PC-3 (cell line): Measurements from ENCODE around the gene ZBTB21. TPM values are rescaled to one million over a fixed set of nuclear protein-coding genes. Genes with fewer than 3 reads are reported as not detected.

Experiments used
- ATAC-seq: fragments of 200-7000 bp; cut with Tn5 transposase; 2 replicates; pipeline ENCODE4 v1.9.1; 2020; ENCODE audit warnings: mild to moderate bottlenecking, moderate library complexity
- BruUV-seq: library from RNA; stranded (reverse); fragments of 400-500 nt; replicated peaks from 2 replicates; lab custom pipeline; 2021; lab: Mats Ljungman, UMichigan
- CTCF ChIA-PET: fragments of 300-600 bp; sonication (Branson Sonifier 250); formaldehyde crosslinking; loops from one replicate; lab custom pipeline; 2022; ENCODE audit warnings: antibody characterized with exemption; lab: Charles Lee
- POLR2A ChIA-PET: fragments of 300-600 bp; sonication (Branson Sonifier 250); formaldehyde crosslinking; loops from one replicate; lab custom pipeline; 2022; ENCODE audit warnings: antibody characterized with exemption; ENCODE audit not compliant: unreplicated experiment; lab: Charles Lee
- DNase-seq: peaks from one replicate; pipeline ENCODE4 v3.0.0-alpha.2; 2015
- H2AFZ ChIP-seq: fragments of 300-600 bp; sonication (generic); 2 replicates; pipeline ENCODE4 v1.6.0; 2016; ENCODE audit warnings: antibody characterized with exemption, low read length
- H3F3A ChIP-seq: fragments of 300-600 bp; sonication (generic); one replicate; pipeline ENCODE4 v1.6.0; 2017; ENCODE audit warnings: antibody characterized with exemption, low read length, control low read depth, mild to moderate bottlenecking; ENCODE audit not compliant: unreplicated experiment
- H3K27ac ChIP-seq: fragments of 300-600 bp; sonication (generic); 2 replicates; pipeline ENCODE4 v1.5.1; 2016; ENCODE audit warnings: mild to moderate bottlenecking, low read length
- H3K27me3 ChIP-seq: fragments of 300-600 bp; sonication (generic); 2 replicates; pipeline ENCODE4 v1.6.1; 2016; ENCODE audit warnings: low read length, mixed read lengths
- H3K36me3 ChIP-seq: fragments of 300-600 bp; sonication (generic); 2 replicates; pipeline ENCODE4 v1.6.1; 2016; ENCODE audit warnings: low read depth, mixed run types, low read length, mixed read lengths
- H3K4me1 ChIP-seq: fragments of 300-600 bp; sonication (generic); 2 replicates; pipeline ENCODE4 v1.5.1; 2016; ENCODE audit warnings: low read length; ENCODE audit not compliant: insufficient read depth
- H3K4me2 ChIP-seq: fragments of 300-600 bp; sonication (generic); 2 replicates; pipeline ENCODE4 v1.6.0; 2016; ENCODE audit warnings: low read length
- H3K4me3 ChIP-seq: fragments of 300-600 bp; sonication (generic); 2 replicates; pipeline ENCODE4 v1.5.1; 2016; ENCODE audit warnings: mild to moderate bottlenecking, low read length, mixed read lengths
- H3K79me2 ChIP-seq: fragments of 300-600 bp; sonication (generic); 2 replicates; pipeline ENCODE4 v1.6.1; 2017; ENCODE audit warnings: low read length, mixed read lengths
- H3K9ac ChIP-seq: fragments of 300-600 bp; sonication (generic); 2 replicates; pipeline ENCODE4 v1.6.0; 2016; ENCODE audit warnings: mild to moderate bottlenecking, low read length
- H3K9me2 ChIP-seq: fragments of 300-600 bp; sonication (generic); replicated peaks from 2 replicates; pipeline ENCODE4 v1.6.1; 2016; ENCODE audit warnings: mixed run types, low read length, mixed read lengths
- H3K9me3 ChIP-seq: fragments of 300-600 bp; sonication (generic); 2 replicates; pipeline ENCODE4 v1.6.1; 2016; ENCODE audit warnings: low read length, mixed read lengths
- H4K20me1 ChIP-seq: fragments of 300-600 bp; sonication (generic); 2 replicates; pipeline ENCODE4 v1.6.1; 2016; ENCODE audit warnings: low read length, mixed read lengths
- CTCF ChIP-seq: fragments of 300-600 bp; sonication (generic); conservative IDR thresholded peaks from 2 replicates; pipeline ENCODE4 v1.5.1; 2017; ENCODE audit warnings: antibody characterized with exemption, low read depth, mild to moderate bottlenecking, low read length
- EZH2 ChIP-seq: fragments of 300-600 bp; sonication (generic); IDR thresholded peaks from one replicate; pipeline ENCODE4 v1.6.1; 2017; ENCODE audit warnings: antibody characterized with exemption, mild to moderate bottlenecking, low read length; ENCODE audit not compliant: unreplicated experiment
- EZH2phosphoT487 ChIP-seq: fragments of 300-600 bp; sonication (generic); IDR thresholded peaks from 2 replicates; pipeline ENCODE4 v1.6.1; 2018; ENCODE audit warnings: mild to moderate bottlenecking, antibody characterized with exemption, low read length, borderline replicate concordance
- intact Hi-C: fragments of 100-400 bp; cut with micrococcal nuclease; formaldehyde crosslinking; loops from 2 replicates; pipeline ENCODE4 v1.9.0; 2023
- total RNA-seq: library from RNA; depleted of rRNA; stranded (reverse); fragments of >200 nt; gene quantifications from 2 replicates; pipeline ENCODE4 v1.2.3, GENCODE V29; 2014

Gene ZBTB21
- total RNA-seq, 1 experiment from 2014 or later = 8.1 TPM

GRCh38 chr21:42039911-42040351 lies 29.8 kb upstream of the ZBTB21 start:
- Histone ChIP-seq H3K4me2 (peak overlapping the region; percentile 53), H3K4me3 (no peak overlapping the region)
- intact Hi-C loops = no loop called here

GRCh38 chr21:42039470-42039901 lies 29.3 kb upstream of the ZBTB21 start:
- no peaks in the 10 kb centered on the region for H3K79me2 ChIP-seq
- no peaks in the 10 kb centered on the region for H3K9me3 ChIP-seq
- ATAC-seq (no peak), DNase-seq (peak; percentile 49)
- no TSS peak for BruUV-seq
- ChIA-PET POLR2A (interaction anchor here (0.7 kb wide), 1 partner anchor 1628 kb away, joined by 7 read pairs; no protein-coding TSS in a partner anchor), CTCF (interaction anchor here (0.6 kb wide), 1 partner anchor 12 kb away, joined by 3 read pairs; no protein-coding TSS in a partner anchor)
- no peak overlapping the region for H2AFZ ChIP-seq
- H4K20me1 ChIP-seq = no peaks in the 10 kb centered on the region
- intact Hi-C loops = no loop called here
- peak overlapping the region; percentile 85 for H3K27ac ChIP-seq
- no peaks in the 10 kb centered on the region for H3K9me2 ChIP-seq
- no peaks in the 10 kb centered on the region for H3F3A ChIP-seq
- H3K4me2 ChIP-seq = no peak overlapping the region
- no peaks in the 10 kb centered on the region for H3K27me3 ChIP-seq
- no peak overlapping the region for H3K4me3 ChIP-seq
- TF ChIP-seq CTCF = no peak
- TF ChIP-seq EZH2phosphoT487 = no peak
- no peak for TF ChIP-seq EZH2
- peaks cover 31% of the 10 kb centered on the region for H3K4me1 ChIP-seq
- no peaks in the 10 kb centered on the region for H3K36me3 ChIP-seq
- H3K9ac ChIP-seq = peak overlapping the region; percentile 52; the same call in 1 of the 2 replicates

More at GRCh38 chr21:42039911-42040351, 29.8 kb upstream of the ZBTB21 start:
- H3K36me3 ChIP-seq = no peaks in the 10 kb centered on the region
- no peaks in the 10 kb centered on the region for H3K9me2 ChIP-seq
- peak overlapping the region; percentile 52 for H3K9ac ChIP-seq
- H3K27me3 ChIP-seq = no peaks in the 10 kb centered on the region
- TF ChIP-seq CTCF (no peak), EZH2phosphoT487 (no peak), EZH2 (no peak)
- no peaks in the 10 kb centered on the region for H3K9me3 ChIP-seq
- H3K27ac ChIP-seq = peak overlapping the region; percentile 85
- H3F3A ChIP-seq = no peaks in the 10 kb centered on the region
- H4K20me1 ChIP-seq = no peaks in the 10 kb centered on the region
- H2AFZ ChIP-seq = 0 out of 2 replicates have a peak overlapping the region, but pooled peaks have one; percentile 10
- no peak for DNase-seq
- ChIA-PET CTCF (interaction anchor here (0.6 kb wide), 1 partner anchor 12 kb away, joined by 3 read pairs; no protein-coding TSS in a partner anchor), POLR2A (interaction anchor here (0.7 kb wide), 2 partner anchors 58 to 1627 kb away, joined by 4 to 7 read pairs; no protein-coding TSS in a partner anchor)
- BruUV-seq = no TSS peak
- H3K79me2 ChIP-seq = no peaks in the 10 kb centered on the region
- no peak; the same call in 1 of the 2 replicates for ATAC-seq
- H3K4me1 ChIP-seq = peaks cover 31% of the 10 kb centered on the region
